ENCODE results near the gene PVALB. TPM values are rescaled to one million over a fixed set of nuclear protein-coding genes. Genes with fewer than 3 reads are reported as not detected.

Gene PVALB
- total and polyA plus RNA-seq, 9 of the 15 experiments (the other 6 are each of a cell fraction or from before 2014, with no cell fraction given) = not detected

GRCh38 chr22:36829370-36830002 is 12.7 kb upstream of the PVALB start:
- FAIRE-seq = no peak
- Histone ChIP-seq H3K9ac (ENCODE audit: insufficient read depth in 1 of 2, low read depth in 2 of 2, low read length in 2 of 2) (no peak overlapping the region), H3K4me2 (ENCODE audit: insufficient read depth, low read length) (no peak overlapping the region), H3K9me1 (ENCODE audit: control insufficient read depth, insufficient read depth, low read length) (no peaks in the 10 kb centered on the region), H3K4me1 (replicated peaks in 1 of 2; ENCODE audit: control insufficient read depth in 2 of 2, insufficient read depth in 2 of 2, low read length in 2 of 2) (no peaks in the 10 kb centered on the region), H3K79me2 (ENCODE audit: control insufficient read depth, insufficient read depth, low read length) (no peaks in the 10 kb centered on the region), H3K27me3 (ENCODE audit: control insufficient read depth in 2 of 2, insufficient read depth in 2 of 2, low read length in 2 of 2) (peaks cover 0 to 8% of the 10 kb centered on the region in 2 experiments; a peak in 1 of 5 replicates), H3K36me3 (ENCODE audit: control insufficient read depth, insufficient read depth, low read length) (no peaks in the 10 kb centered on the region), H2AFZ (ENCODE audit: low read depth, low read length) (no peak overlapping the region), H3K27ac (ENCODE audit: extremely low read depth, low read depth, low read length) (no peak overlapping the region), H3K4me3 (no peak overlapping the region), H4K20me1 (replicated peaks; ENCODE audit: control insufficient read depth, insufficient read depth, low read length) (no peaks in the 10 kb centered on the region), H3K9me3 (replicated peaks; ENCODE audit: control insufficient read depth, insufficient read depth, low read depth, low read length) (no peaks in the 10 kb centered on the region)
- ChIA-PET CTCF (ENCODE audit: low intra/inter-chr PET ratio) (no interaction called here), POLR2A (interaction anchor here (0.8 kb wide), 1 partner anchor 23 kb away, joined by 5 read pairs; no protein-coding TSS in a partner anchor)
- in situ Hi-C loops (cut with MboI) = no loop called here
- ATAC-seq = no peak
- intact Hi-C loops (cut with micrococcal nuclease) = no loop called here
- WGBS (ENCODE audit: insufficient coverage, low coverage, missing lambda C conversion rate) = 0% methylated on average over 3 of the region's 5 CpGs
- DNase-seq (ENCODE audit: extremely low read depth in 1 of 4, low spot score in 3 of 4) = no peak
- BruUV-seq (replicated peaks) = no TSS peak
- no peak for TF ChIP-seq THAP7 (CRISPR knock-in tag; IDR thresholded peaks at IDR 0.05)
- TF ChIP-seq ZFP1 (CRISPR knock-in tag; IDR thresholded peaks at IDR 0.05) = no peak
- TF ChIP-seq KLF1 (tag; IDR thresholded peaks at IDR 0.05) = no peak
- TF ChIP-seq ZNF174 (CRISPR knock-in tag; IDR thresholded peaks at IDR 0.05) = no peak
- no peak for TF ChIP-seq SMARCE1 (IDR thresholded peaks at IDR 0.05)
- no peak for TF ChIP-seq ARID2 (IDR thresholded peaks at IDR 0.05)

Measured in K562 (cell line).